Measurements from ENCODE around the gene ADPRHL1.

- no peak for TF ChIP-seq CTCF (IDR thresholded peaks at IDR 0.05; ENCODE audit: poor library complexity)
- no peak for TF ChIP-seq EZH2 (IDR thresholded peaks at IDR 0.05; ENCODE audit: borderline replicate concordance)
- TF ChIP-seq EZH2phosphoT487 (IDR thresholded peaks at IDR 0.05; ENCODE audit: low read depth, severe bottlenecking, unreplicated experiment), result no peak
Measured at GRCh38 chr13:113404723-113405471, 48.4 kb downstream of the ADPRHL1 start.
